ENCODE measurements around the gene CYBC1.

DNA sequence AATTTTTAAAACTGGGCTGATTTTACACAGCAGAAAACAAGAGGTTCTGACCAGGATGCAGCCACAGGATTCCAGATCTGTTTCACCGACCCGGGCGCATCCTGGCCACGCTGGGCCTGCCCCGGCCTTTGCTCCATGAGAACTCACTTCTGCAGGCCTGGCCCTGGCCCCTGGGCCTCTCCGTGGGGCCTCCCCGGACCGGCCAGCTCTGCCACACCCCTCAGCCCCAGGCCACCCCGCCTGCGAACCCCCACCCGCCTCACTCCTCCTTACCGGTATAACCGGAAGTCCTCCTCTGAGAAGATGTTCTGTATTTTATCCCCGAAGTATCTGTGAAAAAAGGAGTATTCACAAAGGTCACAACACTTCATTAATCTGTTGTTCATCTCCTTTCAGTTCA is 45.5 kb downstream of the CYBC1 start:
- TF ChIP-seq FOXP2 (optimal IDR thresholded peaks at IDR 0.05; ENCODE audit: control extremely low read depth, extremely low read length, insufficient read depth) (no peak), EZH2 (IDR thresholded peaks at IDR 0.05) (no peak)

All from SK-N-MC (cell line).